HEK293 (cell line): Measurements from ENCODE around the gene RNF222.

ENCODE experiments used
- GLI2 ChIP-seq: fragments of 450-650 bp; formaldehyde crosslinking; IDR thresholded peaks from 2 replicates; pipeline ENCODE4; 2017; ENCODE audit warnings: missing biosample characterization, missing genetic modification characterization, low read depth, borderline replicate concordance
- KLF16 ChIP-seq: fragments of 450-650 bp; formaldehyde crosslinking; IDR thresholded peaks from 2 replicates; pipeline ENCODE4 v1.5.1; 2017; ENCODE audit warnings: missing biosample characterization, missing genetic modification characterization
- PRDM1 ChIP-seq: fragments of 450-650 bp; formaldehyde crosslinking; IDR thresholded peaks from 2 replicates; pipeline ENCODE4; 2016; ENCODE audit warnings: missing biosample characterization, missing genetic modification characterization
- SALL2 ChIP-seq: fragments of 450-650 bp; formaldehyde crosslinking; IDR thresholded peaks from 2 replicates; pipeline ENCODE4 v1.5.0; 2017; ENCODE audit warnings: missing biosample characterization, mild to moderate bottlenecking, missing genetic modification characterization, borderline replicate concordance
- SCRT2 ChIP-seq: fragments of 450-650 bp; formaldehyde crosslinking; IDR thresholded peaks from 2 replicates; pipeline ENCODE4 v1.5.1; 2016; ENCODE audit warnings: missing biosample characterization, missing genetic modification characterization
- TRIM28 ChIP-seq: IDR thresholded peaks from 2 replicates; pipeline ENCODE4 v1.6.1; 2011; ENCODE audit warnings: low read length, control low read depth, borderline replicate concordance
- ZBTB17 ChIP-seq: fragments of 450-650 bp; formaldehyde crosslinking; IDR thresholded peaks from 2 replicates; pipeline ENCODE4 v1.5.1; 2016; ENCODE audit warnings: missing biosample characterization, missing genetic modification characterization
- ZBTB20 ChIP-seq: fragments of 450-650 bp; formaldehyde crosslinking; IDR thresholded peaks from 2 replicates; pipeline ENCODE4 v1.5.1; 2016; ENCODE audit warnings: missing biosample characterization, missing genetic modification characterization
- ZBTB7A ChIP-seq: fragments of 450-650 bp; formaldehyde crosslinking; IDR thresholded peaks from 2 replicates; pipeline ENCODE4 v1.5.1; 2016; ENCODE audit warnings: low read depth, missing biosample characterization, missing genetic modification characterization
- ZBTB8A ChIP-seq: fragments of 450-650 bp; formaldehyde crosslinking; IDR thresholded peaks from 2 replicates; pipeline ENCODE4 v1.5.1; 2016; ENCODE audit warnings: missing biosample characterization, missing genetic modification characterization
- ZNF10 ChIP-seq: fragments of 450-650 bp; formaldehyde crosslinking; IDR thresholded peaks from 2 replicates; pipeline ENCODE4 v1.5.1; 2017; ENCODE audit warnings: missing biosample characterization, missing genetic modification characterization
- ZNF175 ChIP-seq: fragments of 450-650 bp; formaldehyde crosslinking; IDR thresholded peaks from 2 replicates; pipeline ENCODE4 v1.5.1; 2016; ENCODE audit warnings: missing biosample characterization, missing genetic modification characterization
- ZNF350 ChIP-seq: fragments of 450-650 bp; formaldehyde crosslinking; IDR thresholded peaks from 2 replicates; pipeline ENCODE4 v1.5.0; 2017; ENCODE audit warnings: missing biosample characterization, mild to moderate bottlenecking, missing genetic modification characterization
- ZNF530 ChIP-seq: fragments of 450-650 bp; formaldehyde crosslinking; IDR thresholded peaks from 2 replicates; pipeline ENCODE4 v1.5.1; 2016; ENCODE audit warnings: low read depth, missing biosample characterization, missing genetic modification characterization
- ZNF585B ChIP-seq: fragments of 450-650 bp; formaldehyde crosslinking; IDR thresholded peaks from 2 replicates; pipeline ENCODE4 v1.5.1; 2016; ENCODE audit warnings: missing biosample characterization, missing genetic modification characterization
- ZNF670 ChIP-seq: fragments of 450-650 bp; formaldehyde crosslinking; IDR thresholded peaks from 2 replicates; pipeline ENCODE4 v1.5.1; 2016; ENCODE audit warnings: missing biosample characterization, missing genetic modification characterization, low read depth
- ZNF791 ChIP-seq: fragments of 450-650 bp; formaldehyde crosslinking; IDR thresholded peaks from 2 replicates; pipeline ENCODE4 v1.5.1; 2016; ENCODE audit warnings: missing biosample characterization, missing genetic modification characterization
- ZNF830 ChIP-seq: fragments of 450-650 bp; IDR thresholded peaks from 2 replicates; pipeline ENCODE4 v1.5.0; 2018; ENCODE audit warnings: missing biosample characterization, missing genetic modification characterization, low read depth, mild to moderate bottlenecking, moderate library complexity
- ZSCAN16 ChIP-seq: fragments of 450-650 bp; formaldehyde crosslinking; IDR thresholded peaks from 2 replicates; pipeline ENCODE4 v1.5.1; 2016; ENCODE audit warnings: missing biosample characterization, missing genetic modification characterization
- ZSCAN30 ChIP-seq: fragments of 450-650 bp; IDR thresholded peaks from 2 replicates; pipeline ENCODE4 v1.5.1; 2018; ENCODE audit warnings: missing biosample characterization, mild to moderate bottlenecking, missing genetic modification characterization, moderate library complexity
- TF ChIP-seq, protein P1 (sequence below): fragments of 450-650 bp; formaldehyde crosslinking; IDR thresholded peaks from 2 replicates; pipeline ENCODE4 v1.5.1; 2016; ENCODE audit warnings: missing biosample characterization, missing genetic modification characterization
- TF ChIP-seq, protein P2 (sequence below): fragments of 450-650 bp; formaldehyde crosslinking; IDR thresholded peaks from 2 replicates; pipeline ENCODE4 v1.5.1; 2017; ENCODE audit warnings: missing biosample characterization, missing genetic modification characterization
- TF ChIP-seq, protein P3 (sequence below): fragments of 450-650 bp; formaldehyde crosslinking; IDR thresholded peaks from 2 replicates; pipeline ENCODE4 v1.5.1; 2017; ENCODE audit warnings: missing biosample characterization, missing genetic modification characterization
- TF ChIP-seq, protein P4 (sequence below): fragments of 450-650 bp; formaldehyde crosslinking; IDR thresholded peaks from 2 replicates; pipeline ENCODE4 v1.5.1; 2016; ENCODE audit warnings: missing biosample characterization, missing genetic modification characterization
- TF ChIP-seq, protein P5 (sequence below): sonication (generic); formaldehyde crosslinking; IDR thresholded peaks from 2 replicates; pipeline ENCODE4 v1.8.1; 2022; ENCODE audit warnings: mild to moderate bottlenecking, moderate library complexity, missing genetic modification reagents
- TF ChIP-seq, protein P6 (sequence below): fragments of 450-650 bp; formaldehyde crosslinking; IDR thresholded peaks from 2 replicates; pipeline ENCODE4 v1.5.1; 2017; ENCODE audit warnings: missing biosample characterization, missing genetic modification characterization
- TF ChIP-seq, protein P7 (sequence below): fragments of 450-650 bp; formaldehyde crosslinking; IDR thresholded peaks from 2 replicates; pipeline ENCODE4 v1.5.1; 2016; ENCODE audit warnings: missing biosample characterization, missing genetic modification characterization

RNF222 gene

DNA sequence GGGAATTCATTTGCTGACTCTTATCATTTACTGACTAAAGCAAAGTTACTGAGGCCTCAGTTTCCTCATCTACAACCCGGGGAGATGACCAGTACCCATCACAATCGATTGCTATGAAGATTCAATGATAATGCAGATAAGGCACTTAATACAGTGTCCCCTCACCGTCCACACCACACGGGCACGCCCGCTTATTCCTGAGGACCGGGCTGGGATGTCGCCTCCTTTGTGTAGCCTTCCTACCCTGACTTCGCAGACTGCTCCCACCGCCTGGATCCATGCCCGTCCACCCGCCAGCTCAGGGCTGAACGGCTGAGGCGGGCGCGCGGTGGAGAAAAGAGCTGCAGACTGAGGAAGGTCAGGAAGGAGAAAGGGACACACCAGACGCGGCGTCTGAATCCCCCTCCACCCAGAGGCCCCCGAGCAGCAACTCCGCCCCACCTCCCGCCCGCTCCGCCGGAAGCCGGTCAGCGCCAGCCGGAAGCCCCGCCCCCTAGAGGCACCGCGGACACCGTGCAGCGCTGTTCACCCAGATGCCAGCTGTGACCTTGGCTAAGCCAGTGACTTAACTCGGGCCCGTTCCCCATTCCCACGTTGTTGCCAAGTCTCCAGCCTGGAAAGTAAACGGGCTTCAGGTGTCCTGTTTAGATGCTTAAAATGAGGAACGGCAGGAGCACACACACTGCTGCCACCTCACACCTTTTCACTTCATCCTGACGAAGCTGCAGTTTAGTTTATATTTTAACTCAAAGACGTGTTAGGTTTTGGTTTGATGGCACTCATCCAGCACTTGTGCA lies 21.2 kb downstream of the RNF222 start, which contains the start of gene KRABD2 (continued):
- TF ChIP-seq, protein P1, sequence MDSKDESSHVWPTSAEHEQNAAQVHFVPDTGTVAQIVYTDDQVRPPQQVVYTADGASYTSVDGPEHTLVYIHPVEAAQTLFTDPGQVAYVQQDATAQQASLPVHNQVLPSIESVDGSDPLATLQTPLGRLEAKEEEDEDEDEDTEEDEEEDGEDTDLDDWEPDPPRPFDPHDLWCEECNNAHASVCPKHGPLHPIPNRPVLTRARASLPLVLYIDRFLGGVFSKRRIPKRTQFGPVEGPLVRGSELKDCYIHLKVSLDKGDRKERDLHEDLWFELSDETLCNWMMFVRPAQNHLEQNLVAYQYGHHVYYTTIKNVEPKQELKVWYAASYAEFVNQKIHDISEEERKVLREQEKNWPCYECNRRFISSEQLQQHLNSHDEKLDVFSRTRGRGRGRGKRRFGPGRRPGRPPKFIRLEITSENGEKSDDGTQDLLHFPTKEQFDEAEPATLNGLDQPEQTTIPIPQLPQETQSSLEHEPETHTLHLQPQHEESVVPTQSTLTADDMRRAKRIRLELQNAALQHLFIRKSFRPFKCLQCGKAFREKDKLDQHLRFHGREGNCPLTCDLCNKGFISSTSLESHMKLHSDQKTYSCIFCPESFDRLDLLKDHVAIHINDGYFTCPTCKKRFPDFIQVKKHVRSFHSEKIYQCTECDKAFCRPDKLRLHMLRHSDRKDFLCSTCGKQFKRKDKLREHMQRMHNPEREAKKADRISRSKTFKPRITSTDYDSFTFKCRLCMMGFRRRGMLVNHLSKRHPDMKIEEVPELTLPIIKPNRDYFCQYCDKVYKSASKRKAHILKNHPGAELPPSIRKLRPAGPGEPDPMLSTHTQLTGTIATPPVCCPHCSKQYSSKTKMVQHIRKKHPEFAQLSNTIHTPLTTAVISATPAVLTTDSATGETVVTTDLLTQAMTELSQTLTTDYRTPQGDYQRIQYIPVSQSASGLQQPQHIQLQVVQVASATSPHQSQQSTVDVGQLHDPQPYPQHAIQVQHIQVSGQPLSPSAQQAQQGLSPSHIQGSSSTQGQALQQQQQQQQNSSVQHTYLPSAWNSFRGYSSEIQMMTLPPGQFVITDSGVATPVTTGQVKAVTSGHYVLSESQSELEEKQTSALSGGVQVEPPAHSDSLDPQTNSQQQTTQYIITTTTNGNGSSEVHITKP: no peak
- TF ChIP-seq, protein P2, sequence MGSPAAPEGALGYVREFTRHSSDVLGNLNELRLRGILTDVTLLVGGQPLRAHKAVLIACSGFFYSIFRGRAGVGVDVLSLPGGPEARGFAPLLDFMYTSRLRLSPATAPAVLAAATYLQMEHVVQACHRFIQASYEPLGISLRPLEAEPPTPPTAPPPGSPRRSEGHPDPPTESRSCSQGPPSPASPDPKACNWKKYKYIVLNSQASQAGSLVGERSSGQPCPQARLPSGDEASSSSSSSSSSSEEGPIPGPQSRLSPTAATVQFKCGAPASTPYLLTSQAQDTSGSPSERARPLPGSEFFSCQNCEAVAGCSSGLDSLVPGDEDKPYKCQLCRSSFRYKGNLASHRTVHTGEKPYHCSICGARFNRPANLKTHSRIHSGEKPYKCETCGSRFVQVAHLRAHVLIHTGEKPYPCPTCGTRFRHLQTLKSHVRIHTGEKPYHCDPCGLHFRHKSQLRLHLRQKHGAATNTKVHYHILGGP (tag by site-specific recombination): no peak
- TF ChIP-seq GLI2 (tag by site-specific recombination) (no peak), ZNF350 (tag by site-specific recombination) (no peak), ZNF175 (tag by site-specific recombination) (no peak), ZNF10 (tag by site-specific recombination) (0 out of 2 replicates have a peak, but pooled peaks have one; percentile 9), ZNF830 (no peak), ZSCAN16 (no peak), TRIM28 (no peak), PRDM1 (tag by site-specific recombination) (0 out of 2 replicates have a peak, but pooled peaks have one; percentile 33), ZNF791 (no peak), ZBTB17 (no peak; the same call in none of the 2 replicates), ZBTB20 (peak; percentile 43; the same call in 1 of the 2 replicates), ZBTB8A (peak; percentile 61; the same call in 1 of the 2 replicates), ZBTB7A (tag by site-specific recombination) (no peak), ZNF530 (tag by site-specific recombination) (no peak), ZNF585B (tag by site-specific recombination) (no peak), KLF16 (0 out of 2 replicates have a peak, but pooled peaks have one; percentile 50), ZNF670 (tag by site-specific recombination) (no peak), ZSCAN30 (tag by site-specific recombination) (0 out of 2 replicates have a peak, but pooled peaks have one; percentile 57), SALL2 (no peak), SCRT2 (tag by site-specific recombination) (no peak)
- TF ChIP-seq, protein P3, sequence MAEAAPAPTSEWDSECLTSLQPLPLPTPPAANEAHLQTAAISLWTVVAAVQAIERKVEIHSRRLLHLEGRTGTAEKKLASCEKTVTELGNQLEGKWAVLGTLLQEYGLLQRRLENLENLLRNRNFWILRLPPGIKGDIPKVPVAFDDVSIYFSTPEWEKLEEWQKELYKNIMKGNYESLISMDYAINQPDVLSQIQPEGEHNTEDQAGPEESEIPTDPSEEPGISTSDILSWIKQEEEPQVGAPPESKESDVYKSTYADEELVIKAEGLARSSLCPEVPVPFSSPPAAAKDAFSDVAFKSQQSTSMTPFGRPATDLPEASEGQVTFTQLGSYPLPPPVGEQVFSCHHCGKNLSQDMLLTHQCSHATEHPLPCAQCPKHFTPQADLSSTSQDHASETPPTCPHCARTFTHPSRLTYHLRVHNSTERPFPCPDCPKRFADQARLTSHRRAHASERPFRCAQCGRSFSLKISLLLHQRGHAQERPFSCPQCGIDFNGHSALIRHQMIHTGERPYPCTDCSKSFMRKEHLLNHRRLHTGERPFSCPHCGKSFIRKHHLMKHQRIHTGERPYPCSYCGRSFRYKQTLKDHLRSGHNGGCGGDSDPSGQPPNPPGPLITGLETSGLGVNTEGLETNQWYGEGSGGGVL (tag by site-specific recombination): 0 out of 2 replicates have a peak, but pooled peaks have one; percentile 50
- TF ChIP-seq, protein P4, sequence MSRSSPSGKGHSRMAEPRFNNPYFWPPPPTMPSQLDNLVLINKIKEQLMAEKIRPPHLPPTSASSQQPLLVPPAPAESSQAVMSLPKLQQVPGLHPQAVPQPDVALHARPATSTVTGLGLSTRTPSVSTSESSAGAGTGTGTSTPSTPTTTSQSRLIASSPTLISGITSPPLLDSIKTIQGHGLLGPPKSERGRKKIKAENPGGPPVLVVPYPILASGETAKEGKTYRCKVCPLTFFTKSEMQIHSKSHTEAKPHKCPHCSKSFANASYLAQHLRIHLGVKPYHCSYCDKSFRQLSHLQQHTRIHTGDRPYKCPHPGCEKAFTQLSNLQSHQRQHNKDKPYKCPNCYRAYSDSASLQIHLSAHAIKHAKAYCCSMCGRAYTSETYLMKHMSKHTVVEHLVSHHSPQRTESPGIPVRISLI (tag by site-specific recombination): no peak
- TF ChIP-seq, protein P5, sequence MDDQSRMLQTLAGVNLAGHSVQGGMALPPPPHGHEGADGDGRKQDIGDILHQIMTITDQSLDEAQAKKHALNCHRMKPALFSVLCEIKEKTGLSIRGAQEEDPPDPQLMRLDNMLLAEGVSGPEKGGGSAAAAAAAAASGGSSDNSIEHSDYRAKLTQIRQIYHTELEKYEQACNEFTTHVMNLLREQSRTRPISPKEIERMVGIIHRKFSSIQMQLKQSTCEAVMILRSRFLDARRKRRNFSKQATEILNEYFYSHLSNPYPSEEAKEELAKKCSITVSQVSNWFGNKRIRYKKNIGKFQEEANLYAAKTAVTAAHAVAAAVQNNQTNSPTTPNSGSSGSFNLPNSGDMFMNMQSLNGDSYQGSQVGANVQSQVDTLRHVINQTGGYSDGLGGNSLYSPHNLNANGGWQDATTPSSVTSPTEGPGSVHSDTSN (CRISPR knock-in tag): peak; percentile 6; the same call in 1 of the 2 replicates
- TF ChIP-seq, protein P6, sequence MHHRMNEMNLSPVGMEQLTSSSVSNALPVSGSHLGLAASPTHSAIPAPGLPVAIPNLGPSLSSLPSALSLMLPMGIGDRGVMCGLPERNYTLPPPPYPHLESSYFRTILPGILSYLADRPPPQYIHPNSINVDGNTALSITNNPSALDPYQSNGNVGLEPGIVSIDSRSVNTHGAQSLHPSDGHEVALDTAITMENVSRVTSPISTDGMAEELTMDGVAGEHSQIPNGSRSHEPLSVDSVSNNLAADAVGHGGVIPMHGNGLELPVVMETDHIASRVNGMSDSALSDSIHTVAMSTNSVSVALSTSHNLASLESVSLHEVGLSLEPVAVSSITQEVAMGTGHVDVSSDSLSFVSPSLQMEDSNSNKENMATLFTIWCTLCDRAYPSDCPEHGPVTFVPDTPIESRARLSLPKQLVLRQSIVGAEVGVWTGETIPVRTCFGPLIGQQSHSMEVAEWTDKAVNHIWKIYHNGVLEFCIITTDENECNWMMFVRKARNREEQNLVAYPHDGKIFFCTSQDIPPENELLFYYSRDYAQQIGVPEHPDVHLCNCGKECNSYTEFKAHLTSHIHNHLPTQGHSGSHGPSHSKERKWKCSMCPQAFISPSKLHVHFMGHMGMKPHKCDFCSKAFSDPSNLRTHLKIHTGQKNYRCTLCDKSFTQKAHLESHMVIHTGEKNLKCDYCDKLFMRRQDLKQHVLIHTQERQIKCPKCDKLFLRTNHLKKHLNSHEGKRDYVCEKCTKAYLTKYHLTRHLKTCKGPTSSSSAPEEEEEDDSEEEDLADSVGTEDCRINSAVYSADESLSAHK (tag by site-specific recombination): no peak
- TF ChIP-seq, protein P7, sequence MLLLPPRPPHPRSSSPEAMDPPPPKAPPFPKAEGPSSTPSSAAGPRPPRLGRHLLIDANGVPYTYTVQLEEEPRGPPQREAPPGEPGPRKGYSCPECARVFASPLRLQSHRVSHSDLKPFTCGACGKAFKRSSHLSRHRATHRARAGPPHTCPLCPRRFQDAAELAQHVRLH: no peak
